OCI-LY1 (cell line): ENCODE data around the gene COX6B1.

Source experiments
- H2AFZ ChIP-seq: fragments of 200-600 bp; sonication (generic), shearing (Covaris generic); 2 replicates; pipeline ENCODE4 v1.6.0; 2014; ENCODE audit warnings: antibody characterized with exemption, mild to moderate bottlenecking, low read length
- H3F3A ChIP-seq: fragments of 200-600 bp; sonication (generic), shearing (Covaris generic); 2 replicates; pipeline ENCODE4 v1.6.0; 2014; ENCODE audit warnings: mild to moderate bottlenecking, antibody characterized with exemption, low read length, moderate library complexity; ENCODE audit not compliant: insufficient read depth
- H3K27ac ChIP-seq: fragments of 200-600 bp; sonication (generic); 2 replicates; pipeline ENCODE4 v1.5.1; 2014; ENCODE audit warnings: low read length, mixed run types, mild to moderate bottlenecking, low read depth; ENCODE audit not compliant: poor library complexity, severe bottlenecking
- H3K27me3 ChIP-seq: fragments of 200-600 bp; sonication (generic); 2 replicates; pipeline ENCODE4 v1.6.0; 2014; ENCODE audit warnings: antibody characterized with exemption, mild to moderate bottlenecking, low read length, moderate library complexity; ENCODE audit not compliant: insufficient read depth
- H3K36me3 ChIP-seq: fragments of 200-600 bp; sonication (generic); 2 replicates; pipeline ENCODE4 v1.6.1; 2014; ENCODE audit warnings: mild to moderate bottlenecking, antibody characterized with exemption, low read length, moderate library complexity, mixed read lengths; ENCODE audit not compliant: insufficient read depth
- H3K4me1 ChIP-seq: fragments of 200-600 bp; sonication (generic); 2 replicates; pipeline ENCODE4 v1.5.1; 2014; ENCODE audit warnings: mild to moderate bottlenecking, low read length, moderate library complexity; ENCODE audit not compliant: insufficient read depth, severe bottlenecking
- H3K4me2 ChIP-seq: fragments of 200-600 bp; sonication (generic), shearing (Covaris generic); 2 replicates; pipeline ENCODE4 v1.6.1; 2014; ENCODE audit warnings: low read length
- H3K4me3 ChIP-seq: fragments of 200-600 bp; sonication (generic); 2 replicates; pipeline ENCODE4 v1.5.1; 2014; ENCODE audit warnings: low read length, low read depth, mild to moderate bottlenecking, mixed read lengths; ENCODE audit not compliant: poor library complexity, severe bottlenecking
- H3K79me2 ChIP-seq: fragments of 200-600 bp; shearing (Covaris generic); 2 replicates; pipeline ENCODE4 v1.6.1; 2016; ENCODE audit warnings: mixed run types, low read length, mixed read lengths; ENCODE audit not compliant: insufficient read depth
- H3K9ac ChIP-seq: fragments of 200-600 bp; sonication (generic), shearing (Covaris generic); 2 replicates; pipeline ENCODE4 v1.6.1; 2014; ENCODE audit warnings: mild to moderate bottlenecking, low read length, mixed read lengths
- H3K9me2 ChIP-seq: fragments of 200-600 bp; sonication (generic), shearing (Covaris generic); 2 replicates; pipeline ENCODE4 v1.6.1; 2014; ENCODE audit warnings: low read depth, mild to moderate bottlenecking, low read length, mixed read lengths
- H3K9me3 ChIP-seq: fragments of 200-600 bp; shearing (Covaris generic); 2 replicates; pipeline ENCODE4 v1.6.1; 2014; ENCODE audit warnings: low read length, mixed read lengths
- H4K20me1 ChIP-seq: fragments of 200-600 bp; sonication (generic), shearing (Covaris generic); 2 replicates; pipeline ENCODE4 v1.6.0; 2016; ENCODE audit warnings: mild to moderate bottlenecking, low read length; ENCODE audit not compliant: insufficient read depth
- CTCF ChIP-seq: fragments of 200-600 bp; sonication (generic), shearing (Covaris generic); IDR thresholded peaks from 2 replicates; pipeline ENCODE4 v1.5.1; 2017; ENCODE audit warnings: mild to moderate bottlenecking, antibody characterized with exemption, low read length, moderate library complexity, mixed read lengths
- EZH2 ChIP-seq: fragments of 200-600 bp; sonication (generic), shearing (Covaris generic); IDR thresholded peaks from 2 replicates; pipeline ENCODE4 v1.8.0; 2017; ENCODE audit warnings: borderline replicate concordance, mixed run types, mild to moderate bottlenecking, antibody characterized with exemption, low read length, moderate library complexity, mixed read lengths

Gene COX6B1

GRCh38 chr19:35643255-35644205 is 4.6 kb upstream of the COX6B1 start:
- H3K27me3 ChIP-seq = no peaks in the 10 kb centered on the region
- no peaks in the 10 kb centered on the region for H3K36me3 ChIP-seq
- peak overlapping the region; percentile 71 for H3K27ac ChIP-seq
- H3K79me2 ChIP-seq = peaks cover 3% of the 10 kb centered on the region
- no peak for TF ChIP-seq CTCF
- TF ChIP-seq EZH2 = no peak
- no peak overlapping the region for H2AFZ ChIP-seq
- peak overlapping the region; percentile 65 for H3K4me3 ChIP-seq
- peaks cover 36% of the 10 kb centered on the region for H3K4me1 ChIP-seq
- H3F3A ChIP-seq = peaks cover 4% of the 10 kb centered on the region; the same call in 1 of the 2 replicates
- no peaks in the 10 kb centered on the region for H4K20me1 ChIP-seq
- H3K9me2 ChIP-seq = no peaks in the 10 kb centered on the region
- H3K4me2 ChIP-seq = peak overlapping the region; percentile 68
- no peaks in the 10 kb centered on the region for H3K9me3 ChIP-seq
- H3K9ac ChIP-seq = peak overlapping the region; percentile 64

GRCh38 chr19:35644206-35644986 is 3.7 kb upstream of the COX6B1 start:
- H3K4me2 ChIP-seq = peak overlapping the region; percentile 68
- H3K36me3 ChIP-seq = no peaks in the 10 kb centered on the region
- H3K79me2 ChIP-seq = peaks cover 11% of the 10 kb centered on the region
- H4K20me1 ChIP-seq = no peaks in the 10 kb centered on the region
- H2AFZ ChIP-seq = no peak overlapping the region
- H3K4me1 ChIP-seq = peaks cover 44% of the 10 kb centered on the region
- H3K9me3 ChIP-seq = no peaks in the 10 kb centered on the region
- peak overlapping the region; percentile 71 for H3K27ac ChIP-seq
- H3K27me3 ChIP-seq = no peaks in the 10 kb centered on the region
- H3K9me2 ChIP-seq = no peaks in the 10 kb centered on the region
- H3K4me3 ChIP-seq = peak overlapping the region; percentile 65
- no peak for TF ChIP-seq CTCF
- TF ChIP-seq EZH2 = no peak
- peak overlapping the region; percentile 64 for H3K9ac ChIP-seq
- peaks cover 4% of the 10 kb centered on the region; the same call in 1 of the 2 replicates for H3F3A ChIP-seq

GRCh38 chr19:35644987-35645679 is 3.0 kb upstream of the COX6B1 start:
- Histone ChIP-seq H3K36me3 (no peaks in the 10 kb centered on the region), H3K4me3 (peak overlapping the region; percentile 65), H3K9me2 (no peaks in the 10 kb centered on the region), H3K4me1 (peaks cover 51% of the 10 kb centered on the region), H3F3A (peaks cover 4% of the 10 kb centered on the region; the same call in 1 of the 2 replicates), H3K9me3 (no peaks in the 10 kb centered on the region), H3K27ac (peak overlapping the region; percentile 66), H2AFZ (no peak overlapping the region), H3K27me3 (no peaks in the 10 kb centered on the region), H4K20me1 (no peaks in the 10 kb centered on the region), H3K9ac (peak overlapping the region; percentile 51; the same call in 1 of the 2 replicates), H3K79me2 (peaks cover 17% of the 10 kb centered on the region), H3K4me2 (peak overlapping the region; percentile 68)
- TF ChIP-seq EZH2 = no peak
- TF ChIP-seq CTCF = no peak
